ENCODE measurements around the gene ZNF385C.

- TF ChIP-seq CTCF (IDR thresholded peaks at IDR 0.05): no peak
- TF ChIP-seq POLR2A (IDR thresholded peaks at IDR 0.05): no peak
These were observed 10.3 kb downstream of the ZNF385C start for GRCh38 chr17:42087736-42088705.
